Ishikawa (cell line): ENCODE data around the gene SCTR.

Experiments used
- CREB1 ChIP-seq: IDR thresholded peaks from 2 replicates; pipeline ENCODE4 v1.6.1; 2012; ENCODE audit warnings: low read depth
- EGR1 ChIP-seq: IDR thresholded peaks from 2 replicates; pipeline ENCODE4 v1.6.1; 2012
- EP300 ChIP-seq: IDR thresholded peaks from 2 replicates; pipeline ENCODE4 v1.6.1; 2012; ENCODE audit warnings: borderline replicate concordance
- RAD21 ChIP-seq: IDR thresholded peaks from 2 replicates; pipeline ENCODE4 v1.6.1; 2012; ENCODE audit warnings: low read depth
- REST ChIP-seq: IDR thresholded peaks from 2 replicates; pipeline ENCODE4 v1.6.1; 2012; ENCODE audit warnings: low read depth, mild to moderate bottlenecking
- TAF1 ChIP-seq: IDR thresholded peaks from 2 replicates; pipeline ENCODE4 v1.6.1; 2012; ENCODE audit warnings: low read depth, mild to moderate bottlenecking
- TEAD4 ChIP-seq: IDR thresholded peaks from 2 replicates; pipeline ENCODE4 v1.6.1; 2012
- USF1 ChIP-seq: IDR thresholded peaks from 2 replicates; pipeline ENCODE4 v1.6.1; 2012

GRCh38 chr2:119488245-119489214 lies 35.8 kb downstream of the SCTR start:
- TF ChIP-seq TEAD4 (no peak), EGR1 (no peak), USF1 (no peak), EP300 (no peak), CREB1 (no peak), REST (no peak), TAF1 (no peak), RAD21 (no peak)
